Melanocyte of skin (primary cell): ENCODE results near the gene POLR2C. TPM values are rescaled to one million over a fixed set of nuclear protein-coding genes. Genes with fewer than 3 reads are reported as not detected.

Experiments used
- total RNA-seq, 2 donors: library from RNA; depleted of rRNA; stranded (reverse); fragments of >200 nt; gene quantifications; 2 replicates each; pipeline ENCODE4 v1.2.3, GENCODE V29; 2012

Gene POLR2C
- 100 to 1,000 TPM; 102 to 146 TPM for total RNA-seq

DNA sequence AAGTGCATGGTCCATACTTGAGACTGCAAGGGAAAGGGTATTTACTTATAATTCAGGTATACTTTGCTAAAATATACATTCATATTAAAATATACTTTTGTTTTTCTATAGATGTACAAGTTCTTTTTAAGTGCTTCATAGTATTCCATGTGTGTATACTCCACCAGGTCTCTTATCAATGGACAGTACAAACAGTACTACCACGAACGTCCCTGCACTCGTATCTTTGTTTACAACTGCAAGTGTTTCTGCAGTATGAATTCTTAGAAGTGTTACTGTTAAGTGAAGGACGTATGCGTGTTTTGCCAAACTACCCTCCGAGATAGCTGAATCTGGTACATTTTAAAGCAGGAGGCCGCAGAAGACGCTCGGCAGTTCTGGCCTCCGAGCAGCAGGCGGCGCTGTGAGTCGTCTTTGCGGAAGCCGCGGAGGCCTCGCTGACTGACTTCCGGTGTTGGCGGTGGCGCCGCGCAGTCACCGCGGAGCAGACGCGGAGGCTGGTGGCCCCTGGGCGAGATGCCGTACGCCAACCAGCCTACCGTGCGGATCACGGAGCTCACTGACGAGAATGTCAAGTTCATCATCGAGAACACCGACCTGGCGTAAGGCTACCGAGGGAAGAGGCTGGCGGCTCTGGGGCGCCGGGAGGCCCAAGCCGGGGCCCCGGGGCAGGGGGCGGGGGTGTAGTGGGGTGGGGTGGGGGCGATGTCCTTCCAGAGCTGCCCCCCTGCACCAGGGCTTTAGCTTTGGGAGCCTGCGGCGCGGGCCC is at the start of gene POLR2C:
Gene POLR2C (plus strand): TSS at position 471 of the 769 bp plus-strand sequence. CDS start 46 bp downstream, at position 517.

DNA sequence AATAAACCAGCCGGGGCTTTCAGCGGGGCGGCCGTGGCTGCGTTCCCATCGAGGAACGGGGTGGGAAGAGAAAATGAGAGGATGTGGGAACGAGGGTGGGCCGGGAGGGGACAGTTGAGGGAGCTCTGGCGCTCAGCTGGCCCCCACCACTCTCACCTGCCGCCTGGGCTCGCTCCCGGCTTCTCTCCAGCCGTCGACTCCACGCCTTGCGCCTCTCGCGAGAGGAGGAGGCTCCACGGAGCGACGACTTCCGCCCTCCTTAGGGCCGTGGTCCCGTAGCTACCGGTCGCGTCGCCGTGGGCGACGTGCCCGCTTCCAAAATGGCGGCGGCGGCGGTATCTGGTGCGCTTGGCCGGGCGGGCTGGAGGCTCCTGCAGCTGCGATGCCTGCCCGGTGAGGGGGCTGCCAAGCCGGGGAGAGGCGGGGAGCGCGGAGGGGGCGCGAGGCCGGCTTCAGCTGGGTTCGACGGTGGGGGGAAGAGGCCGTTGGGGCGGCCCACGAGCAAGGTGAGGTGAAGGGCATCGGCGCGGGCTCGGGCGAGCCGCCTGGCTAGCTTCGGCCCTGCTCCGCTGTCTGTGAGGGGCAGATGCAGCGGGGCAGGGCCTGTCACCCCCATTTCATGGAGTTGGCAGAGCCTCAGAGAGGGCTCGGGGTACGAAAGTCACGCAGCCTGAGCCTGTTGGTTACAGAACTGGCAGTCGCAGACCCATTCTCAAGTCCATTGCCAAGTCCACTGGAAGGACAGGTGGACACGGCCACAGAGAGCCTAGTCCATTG is 15.1 kb upstream of the POLR2C start, which contains the start of the genes CIAPIN1 and COQ9:
Gene CIAPIN1 (minus strand): TSS at position 200 of the 777 bp plus-strand sequence. CDS start 6,457 bp downstream, outside the sequence.
Gene COQ9 (plus strand): TSS at position 294 of the 777 bp plus-strand sequence. CDS start 27 bp downstream, at position 321.

GRCh38 chr16:57485916-57486857 is 23.7 kb downstream of the POLR2C start, which contains the start of gene DOK4:
Gene DOK4, minus strand, starts transcription at chr16:57486493. Its CDS starts 6,986 bp downstream, at chr16:57479507.

Other genes starting within 250 kb of the POLR2C start
- 10 to 100 TPM; 67.4 to 69.3 TPM for gene ARL2BP, start 217.4 kb upstream of the POLR2C start, total RNA-seq
- under 1 TPM; 0.69 to 1.00 TPM for gene PLLP, start 178.0 kb upstream of the POLR2C start, total RNA-seq
- gene CCL22, start 103.9 kb upstream of the POLR2C start, total RNA-seq, result not detected
- 1 to 10 TPM; 1.0 to 3.3 TPM for gene CX3CL1, start 90.2 kb upstream of the POLR2C start, total RNA-seq
- under 1 TPM in 1 of 2 donors, not detected in 1; 0.33 TPM for gene CCL17, start 57.9 kb upstream of the POLR2C start, total RNA-seq
- 100 to 1,000 TPM in 1 of 2 donors, 10 to 100 TPM in 1; 95.0 to 103 TPM for gene CIAPIN1, start 15.3 kb upstream of the POLR2C start, total RNA-seq
- 10 to 100 TPM; 63.3 to 67.3 TPM for gene COQ9, start 15.2 kb upstream of the POLR2C start, total RNA-seq
- 1 to 10 TPM; 5.0 to 6.2 TPM for gene DOK4, start 23.8 kb downstream of the POLR2C start, total RNA-seq
- gene CCDC102A, start 73.9 kb downstream of the POLR2C start, total RNA-seq, result 1 to 10 TPM; 2.3 to 4.8 TPM
- gene ADGRG5, start 80.0 kb downstream of the POLR2C start, total RNA-seq, result under 1 TPM; under 0.01 to 0.33 TPM
- gene ADGRG1, start 166.0 kb downstream of the POLR2C start, total RNA-seq, result 100 to 1,000 TPM; 103 to 142 TPM
- gene ADGRG3, start 205.6 kb downstream of the POLR2C start, total RNA-seq, result under 1 TPM in 1 of 2 donors, not detected in 1; under 0.01 TPM
- not detected for gene DRC7, start 232.1 kb downstream of the POLR2C start, total RNA-seq